AG10803 (cell line): ENCODE results near the gene FAM13A.

Experiments used
- DNase-seq: peaks from one replicate; pipeline ENCODE4 v3.0.0; 2010; ENCODE audit warnings: low read depth
- H3K4me3 ChIP-seq: 2 replicates; pipeline ENCODE4 v1.5.1; 2011; ENCODE audit warnings: mild to moderate bottlenecking, low read length, control low read depth
- CTCF ChIP-seq: conservative IDR thresholded peaks from 2 replicates; pipeline ENCODE4 v1.5.1; 2011; ENCODE audit warnings: mild to moderate bottlenecking, low read length, control low read depth, inconsistent platforms

The FAM13A gene

GRCh38 chr4:88804234-88804633, 252.8 kb downstream of the FAM13A start:
- TF ChIP-seq CTCF, result no peak
- DNase-seq, result no peak
- no peak overlapping the region for H3K4me3 ChIP-seq

- no peak overlapping the region for H3K4me3 ChIP-seq
- DNase-seq, result peak; percentile 93
- TF ChIP-seq CTCF, result no peak
Observed at GRCh38 chr4:88803600-88804096, 253.3 kb downstream of the FAM13A start.

- no peak overlapping the region for H3K4me3 ChIP-seq
- peak; percentile 18 for DNase-seq
- TF ChIP-seq CTCF, result no peak
Observed at GRCh38 chr4:88802585-88803286, 254.2 kb downstream of the FAM13A start.

- H3K4me3 ChIP-seq, result no peak overlapping the region
- TF ChIP-seq CTCF, result no peak
- DNase-seq, result no peak
Observed at GRCh38 chr4:88802138-88802537, 254.8 kb downstream of the FAM13A start.

- no peak for DNase-seq
- no peak for TF ChIP-seq CTCF
- no peak overlapping the region for H3K4me3 ChIP-seq
Observed at GRCh38 chr4:88799900-88800299, 257.1 kb downstream of the FAM13A start.

- TF ChIP-seq CTCF, result no peak
- H3K4me3 ChIP-seq, result no peak overlapping the region
- no peak for DNase-seq
Observed at GRCh38 chr4:88797725-88798124, 259.3 kb downstream of the FAM13A start.

GRCh38 chr4:88796545-88796944, 260.4 kb downstream of the FAM13A start:
- H3K4me3 ChIP-seq, result no peak overlapping the region
- TF ChIP-seq CTCF, result no peak
- DNase-seq, result no peak
